ENCODE results near the gene FGD3.
"Not testable (repeated sequence)": the region's sequence is repeated elsewhere in the genome, so short reads cannot be mapped to it uniquely, and the experiment has no call there.

FGD3 gene

DNA sequence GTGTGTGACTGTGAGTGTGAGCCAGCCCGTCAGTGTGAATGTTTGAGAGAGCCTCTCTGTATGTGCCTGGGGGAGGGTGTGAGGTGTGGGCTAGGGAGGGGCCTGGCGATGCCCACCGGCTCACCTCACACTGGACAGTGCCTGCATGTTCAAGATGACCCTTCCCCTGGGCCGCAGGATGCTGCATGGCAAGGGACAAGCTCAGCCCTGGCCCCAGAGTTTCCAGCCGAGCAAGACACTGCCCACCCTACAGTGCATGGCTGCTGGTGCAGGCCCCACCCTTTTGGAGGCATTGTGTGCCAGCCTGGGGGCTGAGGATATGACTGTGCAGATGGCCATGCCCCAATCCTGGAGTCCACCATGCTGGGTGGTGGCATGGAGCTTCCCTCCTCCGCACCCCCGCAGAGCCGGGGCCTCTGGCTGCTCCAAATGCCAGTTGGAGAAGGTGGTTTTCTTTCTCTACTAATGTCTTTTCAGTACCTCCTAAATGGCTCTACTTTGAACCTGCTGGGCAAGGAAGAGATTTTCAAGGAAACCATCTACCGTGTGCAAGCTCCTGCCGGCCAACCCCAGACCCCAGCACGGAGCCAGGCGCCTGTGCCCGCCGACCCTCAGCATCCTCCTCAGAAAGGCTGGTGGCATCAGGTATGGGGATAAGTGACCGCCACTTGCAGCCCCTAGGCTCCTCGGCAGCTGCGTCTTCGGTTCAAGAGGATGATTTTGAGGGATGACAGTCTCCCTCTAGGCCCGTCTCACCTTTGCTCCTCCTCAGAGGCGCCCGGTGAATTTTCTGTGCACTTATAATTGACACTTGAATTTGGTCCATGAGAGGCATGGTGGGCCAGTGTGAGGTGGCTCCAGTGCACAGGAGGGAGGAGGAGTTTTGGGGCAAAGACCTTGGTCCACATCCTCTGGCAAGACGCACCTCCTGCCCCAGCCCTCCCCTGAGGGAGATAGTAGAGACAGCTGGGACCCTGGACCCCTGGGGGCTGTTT is 27.7 kb downstream of the FGD3 start:
- no peak for DNase-seq (ENCODE audit: low spot score)

DNA sequence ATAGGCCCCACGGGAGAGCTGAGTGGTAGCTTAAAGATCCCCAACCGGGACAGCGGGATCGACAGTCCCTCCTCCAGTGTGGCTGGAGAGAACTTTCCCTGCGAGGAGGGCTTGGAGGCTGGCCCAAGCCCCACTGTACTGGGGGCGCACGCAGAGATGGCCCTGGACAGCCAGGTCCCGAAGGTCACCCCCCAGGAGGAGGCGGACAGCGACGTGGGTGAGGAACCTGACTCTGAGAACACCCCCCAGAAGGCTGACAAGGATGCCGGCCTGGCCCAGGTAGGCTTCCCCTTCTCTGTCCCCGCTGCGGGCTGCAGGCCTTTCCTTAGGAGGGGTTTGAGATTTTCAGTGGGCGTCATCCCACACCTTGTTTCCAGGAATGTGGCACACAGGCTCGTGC is 29.1 kb downstream of the FGD3 start:
- DNase-seq (ENCODE audit: low spot score) = no peak

DNA sequence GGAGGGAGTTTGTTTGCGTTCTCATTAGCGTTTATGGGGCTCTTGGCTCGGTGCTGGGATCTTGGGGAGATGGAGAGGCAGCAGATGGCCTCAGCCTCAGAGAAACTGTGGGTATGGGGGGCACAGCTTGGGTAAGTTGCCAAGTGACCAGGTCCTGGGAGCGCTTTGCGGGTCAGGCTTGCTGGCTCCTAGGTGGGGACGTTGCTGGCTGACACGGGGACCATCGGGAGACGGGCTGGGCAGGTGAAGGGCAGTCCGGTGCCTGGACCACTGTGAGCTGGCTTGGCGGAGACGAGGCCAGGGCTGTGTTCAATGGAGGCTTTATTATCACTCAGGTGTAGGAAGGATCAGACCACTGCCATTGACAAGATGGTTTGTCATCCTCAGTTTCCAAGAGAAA is 30.0 kb downstream of the FGD3 start:
- no peak for DNase-seq (ENCODE audit: low spot score)

DNA sequence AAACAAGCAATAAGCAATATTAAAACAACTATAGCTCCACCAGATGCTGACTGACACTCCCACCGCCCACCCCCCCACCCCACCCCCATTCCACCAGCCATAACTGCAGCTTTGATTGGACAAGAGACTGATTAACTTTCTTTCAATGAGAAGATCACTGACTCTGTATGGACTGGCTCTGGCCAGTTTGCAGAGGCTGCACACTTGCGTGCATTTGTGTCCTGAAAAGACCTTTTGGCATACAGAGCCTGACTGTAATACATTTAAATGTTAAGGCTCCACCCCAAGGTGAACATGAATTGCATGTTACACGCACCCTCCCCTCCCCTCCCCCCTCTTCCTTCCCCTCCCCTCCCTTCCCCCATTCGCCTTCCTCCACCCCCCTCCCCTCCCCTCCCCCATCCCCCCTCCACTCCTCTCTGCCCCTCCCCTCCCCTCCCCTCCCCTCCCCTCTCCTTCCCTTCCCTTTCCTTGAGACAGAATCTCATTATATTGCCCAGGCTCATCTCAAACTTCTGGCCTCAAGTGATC is 31.1 kb downstream of the FGD3 start:
- no peak for DNase-seq (ENCODE audit: low spot score)

DNA sequence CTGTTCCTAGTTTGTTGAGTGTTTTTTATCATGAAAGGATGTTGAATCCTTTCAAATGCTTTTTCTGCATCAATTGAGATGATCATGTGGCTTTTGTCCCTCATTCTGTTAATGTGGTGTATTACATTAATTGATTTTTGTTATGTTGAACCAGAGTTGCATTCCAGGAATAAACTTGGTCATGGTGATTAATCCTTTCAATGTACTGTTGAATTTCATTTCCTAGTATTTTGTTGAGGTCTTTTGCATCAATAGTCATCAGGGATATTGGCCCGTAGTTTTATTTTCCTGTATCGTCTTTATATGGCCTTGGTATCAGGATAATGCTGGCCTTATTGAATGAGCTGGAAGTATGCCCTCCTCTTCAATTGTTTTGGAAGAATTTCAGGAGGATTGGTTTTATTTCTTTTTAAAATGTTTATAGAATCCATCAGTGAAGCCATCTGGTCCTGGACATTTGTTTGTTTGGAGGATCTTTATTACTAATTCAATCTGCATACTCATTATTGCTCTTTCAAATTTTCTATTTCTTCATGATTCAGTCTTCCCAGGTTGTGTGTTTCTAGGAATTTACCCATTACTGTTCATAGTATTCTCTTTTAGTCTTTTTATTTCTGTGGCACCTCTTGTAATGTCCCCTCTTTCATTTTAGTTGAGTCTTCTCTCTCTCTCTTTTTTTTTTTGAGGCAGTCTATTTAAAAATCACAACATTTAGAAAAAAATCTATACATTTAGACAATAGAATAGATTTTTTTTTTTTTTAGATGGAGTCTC is 32.1 kb downstream of the FGD3 start:
- DNase-seq (ENCODE audit: low spot score) = no peak

DNA sequence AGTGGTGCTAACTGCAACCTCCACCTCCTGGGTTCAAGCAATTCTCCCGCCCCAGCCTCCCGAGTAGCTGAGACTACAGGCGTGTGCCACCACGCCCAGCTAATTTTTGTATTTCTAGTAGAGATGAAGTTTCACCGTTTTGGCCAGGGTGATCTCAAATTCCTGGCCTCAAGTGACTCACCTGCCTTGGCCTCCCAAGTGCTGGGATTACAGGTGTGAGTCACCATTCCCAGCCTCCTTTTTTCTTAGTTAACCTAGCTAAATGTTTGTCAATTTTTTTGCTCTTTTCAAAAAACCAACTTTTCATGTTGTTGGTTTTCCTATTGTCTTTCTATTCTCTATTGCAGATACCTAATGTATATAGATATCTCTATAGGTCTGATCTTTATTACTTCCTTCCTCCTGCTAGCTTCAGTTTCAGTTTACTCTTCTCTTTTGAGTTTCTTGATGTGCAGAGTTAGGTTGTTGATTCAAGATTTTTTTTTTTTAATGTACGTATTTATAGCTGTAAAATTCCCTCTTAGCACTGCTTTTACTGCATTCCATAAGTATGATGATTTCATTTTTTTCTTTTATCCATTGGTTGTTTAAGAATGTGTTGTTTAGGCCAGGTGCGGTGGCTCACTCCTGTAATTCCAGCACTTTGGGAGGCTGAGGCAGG is 32.9 kb downstream of the FGD3 start:
- DNase-seq (ENCODE audit: low spot score) = no peak

DNA sequence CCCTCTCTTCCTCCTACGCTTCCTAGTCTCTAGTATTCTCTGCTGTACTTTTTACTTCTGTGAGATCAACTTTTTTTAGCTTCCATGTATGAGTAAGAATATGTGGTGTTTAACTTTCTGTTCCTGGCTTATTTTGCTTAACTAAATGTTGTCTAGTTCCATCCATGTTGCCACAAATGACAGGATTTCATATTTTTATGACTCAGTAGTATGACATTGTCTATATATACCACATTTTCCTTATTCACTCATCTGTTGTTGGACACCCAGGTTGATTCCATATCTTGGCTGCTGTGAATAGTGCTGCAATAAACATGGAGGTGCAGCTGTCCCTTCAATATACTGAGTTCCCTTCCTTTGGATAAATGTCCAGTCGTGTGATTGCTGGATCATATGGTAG is 34.8 kb downstream of the FGD3 start:
- DNase-seq (ENCODE audit: low spot score) = no peak

DNA sequence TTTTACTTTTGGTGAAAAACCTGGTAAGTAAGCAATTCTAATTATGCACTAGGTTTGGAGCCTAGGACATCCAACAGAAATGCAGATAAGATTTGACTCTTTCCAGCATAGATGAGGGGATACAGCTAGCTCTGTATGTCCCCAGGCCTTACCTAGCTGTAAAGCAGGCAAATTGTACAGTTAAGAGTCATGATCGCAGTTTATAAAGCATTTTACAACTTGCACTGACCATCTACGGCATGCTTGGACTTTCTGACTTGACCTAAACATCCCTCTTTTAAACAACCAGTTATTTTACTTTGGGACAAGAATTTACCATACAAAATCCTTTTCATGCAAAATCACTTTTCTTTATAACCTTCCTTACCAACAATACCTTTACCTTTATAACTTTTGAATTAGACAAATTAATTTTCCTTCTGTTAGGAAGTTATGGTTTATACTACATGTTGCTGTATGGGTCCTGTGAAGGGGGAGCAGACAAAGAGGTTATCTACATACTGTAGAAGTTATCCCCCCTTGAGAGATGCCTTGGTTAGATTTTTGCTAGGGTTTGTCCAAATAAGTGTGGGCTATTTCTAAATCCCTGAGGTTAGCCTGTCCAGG is 36.8 kb downstream of the FGD3 start:
- no peak for DNase-seq (ENCODE audit: low spot score)

DNA sequence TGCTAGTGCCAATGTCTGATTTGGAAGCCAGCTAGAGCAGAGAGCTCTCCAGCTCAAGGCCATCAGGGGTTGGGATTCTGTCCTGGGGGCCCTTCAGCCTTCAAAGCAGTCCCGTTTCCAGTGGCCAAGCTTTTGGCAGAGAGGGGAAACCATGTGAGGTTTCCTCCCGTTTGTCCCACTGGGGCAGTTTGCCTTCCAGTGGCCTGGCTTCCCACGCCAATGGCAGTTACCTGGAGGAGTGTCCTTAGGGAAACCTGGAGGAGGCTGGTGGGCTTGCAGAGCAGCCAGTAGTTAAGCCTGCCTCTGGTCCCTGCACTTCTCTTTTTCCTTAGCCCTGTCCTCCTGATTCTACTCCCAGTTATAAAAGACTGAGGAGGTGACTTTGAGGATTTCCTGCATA is 37.7 kb downstream of the FGD3 start:
- DNase-seq (ENCODE audit: low spot score) = no peak

DNA sequence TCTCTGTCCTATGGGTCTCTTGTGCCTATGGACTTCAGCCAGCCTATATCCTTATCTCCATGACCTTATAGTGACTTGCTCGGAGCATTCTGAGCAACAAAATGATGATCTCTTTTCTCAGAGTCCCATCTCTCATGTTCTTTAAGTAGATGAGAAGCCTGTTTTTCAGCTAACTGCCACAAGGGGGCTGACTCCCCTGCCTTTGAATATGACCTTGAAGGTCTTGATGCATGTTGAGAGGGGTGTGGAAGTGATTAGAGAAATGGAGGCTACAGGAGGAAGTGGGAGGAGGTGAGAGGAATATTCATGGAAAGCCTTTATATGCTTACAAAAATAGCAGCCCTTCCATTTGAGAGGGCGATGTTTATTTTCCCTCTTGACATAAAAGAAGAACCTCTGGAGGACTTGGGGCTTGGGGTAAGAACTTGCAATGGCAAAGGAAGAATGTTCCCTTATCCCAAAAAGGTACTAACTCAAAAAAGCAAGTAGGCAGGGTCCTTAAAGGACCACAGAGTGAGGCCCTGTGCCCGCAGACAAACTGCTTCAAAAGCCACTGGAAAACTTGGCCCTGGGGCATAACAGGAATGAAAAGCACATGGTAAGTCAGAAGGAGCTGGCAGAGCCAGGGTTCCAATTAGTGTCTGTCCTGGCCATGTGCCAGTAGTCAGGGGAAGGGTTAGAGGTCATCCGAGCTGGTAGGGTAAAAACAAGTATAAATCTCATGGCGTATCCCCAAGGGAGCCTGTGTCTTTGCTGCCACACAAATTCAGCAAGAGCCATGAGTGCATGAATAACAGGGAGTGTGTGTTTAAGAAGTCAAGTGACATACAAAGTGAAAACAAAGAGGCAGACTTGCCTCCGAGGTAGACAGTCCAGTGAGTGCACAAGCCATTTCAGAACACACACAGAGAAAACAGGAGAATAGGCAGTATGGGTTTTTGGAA is 39.1 kb downstream of the FGD3 start:
- DNase-seq (ENCODE audit: low spot score) = no peak

DNA sequence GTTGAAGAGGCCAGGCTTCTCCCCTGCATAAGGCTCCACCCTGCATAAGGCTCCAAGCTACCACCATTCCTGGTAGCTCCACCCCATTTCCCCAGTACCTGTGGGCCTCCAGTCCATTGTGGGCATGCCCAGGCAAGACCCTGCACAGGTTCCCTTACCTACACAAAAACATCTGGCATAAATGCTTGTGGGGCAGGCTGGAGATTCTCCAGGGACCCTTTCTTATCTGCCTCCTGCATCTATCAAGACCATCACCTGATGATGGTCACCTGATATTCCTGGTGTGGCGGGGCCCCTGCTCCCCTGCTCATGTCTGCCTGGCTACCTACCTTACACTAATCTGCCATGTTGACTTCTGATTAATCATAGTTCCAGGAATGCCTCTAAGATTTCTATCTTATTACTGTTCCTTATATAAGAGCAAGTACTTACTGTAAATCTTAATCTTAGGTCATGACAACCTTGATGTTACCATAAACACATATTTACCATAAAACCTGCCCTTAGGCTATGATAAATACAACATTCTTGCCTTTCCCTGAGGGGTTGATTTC is 41.0 kb downstream of the FGD3 start:
- DNase-seq (ENCODE audit: low spot score) = no peak

DNA sequence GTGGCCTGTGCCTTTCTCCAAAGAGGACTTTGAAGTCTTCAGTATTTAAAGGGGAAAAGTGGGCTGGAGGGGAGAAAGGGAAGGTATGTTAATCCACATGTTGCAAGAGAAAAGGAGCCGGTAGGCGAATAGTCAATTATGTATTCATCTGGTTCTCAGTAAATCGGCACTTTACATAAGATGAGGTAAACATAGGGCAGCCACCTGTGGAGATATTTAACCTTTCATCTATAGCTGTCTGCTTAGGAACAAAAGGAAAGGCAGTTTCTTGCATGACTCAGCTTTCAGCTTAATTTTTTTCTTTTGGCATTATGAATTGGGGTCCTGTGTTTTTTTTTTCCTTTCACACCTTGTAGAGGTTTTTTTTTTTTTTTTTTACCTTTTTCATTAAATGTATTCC is 42.2 kb downstream of the FGD3 start:
- DNase-seq (ENCODE audit: low spot score) = no peak

DNA sequence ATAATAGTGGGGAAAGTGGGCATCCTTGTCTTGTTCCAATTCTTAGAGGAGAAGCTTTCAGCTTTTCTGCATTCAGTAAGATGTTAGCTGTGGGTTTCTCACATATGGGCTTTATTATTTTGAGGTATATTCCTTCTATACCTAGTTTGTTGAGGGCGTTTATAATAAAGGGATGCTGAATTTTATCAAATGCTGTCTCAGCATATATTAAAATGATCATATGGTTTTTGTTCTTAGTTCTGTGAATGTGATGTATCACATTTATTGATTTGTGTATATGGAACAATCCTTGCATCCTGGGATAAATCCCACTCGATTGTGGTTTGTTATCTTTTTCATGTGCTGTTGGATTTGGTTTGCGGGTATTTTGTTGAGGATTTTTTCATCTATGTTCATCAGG is 43.1 kb downstream of the FGD3 start:
- DNase-seq (ENCODE audit: low spot score) = no peak

DNA sequence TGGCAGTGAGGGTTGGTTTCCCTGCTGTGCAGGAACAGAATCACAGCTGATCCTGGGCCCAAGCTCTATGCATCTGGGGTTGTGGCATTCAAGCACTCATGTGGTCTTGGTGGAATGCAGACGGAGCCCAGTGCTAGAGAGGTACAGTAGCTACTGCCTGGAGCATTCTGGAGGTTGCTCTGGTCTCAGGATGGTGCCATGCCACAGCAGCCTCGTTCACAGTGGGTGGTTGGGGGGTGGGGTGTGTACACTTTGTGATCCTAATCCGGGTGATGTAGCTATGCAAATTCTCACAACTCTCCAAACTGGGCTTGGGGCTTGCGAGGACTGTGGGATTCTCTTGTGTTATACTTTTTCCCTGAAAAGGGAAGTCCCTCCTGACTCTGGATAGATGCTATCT is 45.2 kb downstream of the FGD3 start:
- DNase-seq (ENCODE audit: low spot score) = peak; percentile 52

DNA sequence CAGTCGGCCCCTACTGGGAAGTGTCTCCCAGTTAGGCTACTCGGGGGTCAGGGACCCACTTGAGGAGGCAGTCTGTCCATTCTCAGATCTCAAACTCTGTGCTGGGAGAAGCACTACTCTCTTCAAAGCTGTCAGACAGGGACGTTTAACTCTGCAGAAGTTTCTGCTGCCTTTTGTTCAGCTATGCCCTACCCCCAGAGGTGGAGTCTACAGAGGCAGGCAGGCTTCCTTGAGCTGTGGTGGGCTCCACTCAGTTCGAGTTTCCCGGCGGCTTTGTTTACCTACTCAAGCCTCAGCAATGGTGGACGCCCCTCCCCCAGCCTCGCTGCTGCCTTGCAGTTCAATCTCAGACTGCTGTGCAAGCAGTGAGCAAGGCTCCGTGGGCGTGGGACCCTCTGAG is 51.5 kb downstream of the FGD3 start:
- not testable (repeated sequence) for DNase-seq (ENCODE audit: low spot score)

DNA sequence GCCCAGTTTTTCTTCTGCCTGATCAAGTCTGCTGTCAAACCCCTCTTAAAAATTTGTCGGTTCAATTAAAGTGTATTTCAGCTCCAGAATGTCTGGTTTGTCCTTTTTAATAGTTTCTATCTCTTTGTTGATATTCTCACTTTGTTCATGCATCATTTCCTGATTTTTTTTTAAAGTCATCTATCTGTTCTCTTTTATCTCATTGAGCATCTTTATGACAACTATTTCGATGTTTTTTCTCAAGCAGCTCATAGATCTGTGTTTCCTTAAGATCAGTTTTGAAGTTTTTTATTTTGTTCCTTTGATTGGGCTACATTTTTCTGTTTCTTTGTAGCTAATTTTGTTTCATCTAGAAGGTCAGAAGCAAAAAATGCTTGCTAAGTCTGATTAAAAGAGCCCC is 53.7 kb downstream of the FGD3 start:
- no peak for DNase-seq (ENCODE audit: low spot score)

DNA sequence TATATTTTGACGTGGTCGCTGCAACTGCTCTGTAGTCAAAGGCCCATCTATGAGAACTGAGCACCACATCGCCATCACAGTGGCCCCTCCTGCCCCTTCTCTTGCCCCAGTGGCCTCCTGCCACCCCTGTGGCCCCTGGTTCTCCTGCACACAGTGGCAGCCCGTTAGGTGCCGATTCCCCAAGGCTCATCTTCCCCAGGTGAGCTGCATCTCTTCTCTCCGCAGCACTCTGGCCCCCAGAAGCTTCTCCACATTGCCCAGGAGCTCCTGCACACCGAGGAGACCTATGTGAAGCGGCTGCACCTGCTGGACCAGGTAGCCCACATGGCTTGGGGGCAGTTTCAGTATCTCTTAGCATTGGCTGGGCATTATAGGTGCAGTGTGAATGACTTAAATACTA is 55.4 kb downstream of the FGD3 start:
- DNase-seq (ENCODE audit: low spot score) = no peak

DNA sequence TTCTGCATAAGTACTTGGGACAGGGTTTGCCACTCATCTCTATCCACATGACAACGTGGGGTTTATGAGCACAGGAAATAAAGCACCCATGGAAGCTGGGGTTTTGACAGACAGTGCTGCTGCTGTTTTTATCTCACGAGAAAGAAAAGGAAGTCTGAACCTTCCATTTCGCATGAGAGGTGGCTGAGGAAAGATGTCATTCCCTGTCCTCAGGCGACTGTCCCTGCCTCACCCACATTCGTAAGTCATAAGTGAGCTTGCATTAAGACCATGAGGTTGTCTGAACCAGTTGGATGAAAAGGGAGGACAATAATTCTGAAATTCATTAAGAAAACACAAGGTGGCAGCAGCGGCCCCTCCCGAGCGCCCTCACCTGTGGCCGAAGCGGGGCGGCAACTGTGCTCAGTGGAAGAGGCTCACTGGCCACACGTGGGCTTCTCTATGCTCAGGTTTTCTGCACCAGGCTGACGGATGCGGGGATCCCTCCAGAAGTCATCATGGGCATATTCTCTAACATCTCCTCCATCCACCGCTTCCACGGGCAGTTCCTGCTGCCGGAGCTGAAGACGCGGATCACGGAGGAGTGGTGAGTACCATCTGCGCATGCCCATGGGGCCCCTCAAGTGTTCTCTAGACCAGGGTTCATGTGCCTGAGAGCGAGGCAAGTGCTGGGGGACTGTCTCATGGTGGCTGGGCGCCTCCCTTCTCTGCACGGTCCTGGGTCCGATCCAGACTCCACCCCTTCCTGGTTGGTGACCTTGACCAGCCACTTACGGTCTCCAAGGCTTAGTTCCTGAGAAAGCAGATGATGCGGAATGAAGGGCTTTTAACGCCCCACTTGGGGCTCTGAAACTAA is 56.5 kb downstream of the FGD3 start:
- DNase-seq (ENCODE audit: low spot score) = peak; percentile 81

DNA sequence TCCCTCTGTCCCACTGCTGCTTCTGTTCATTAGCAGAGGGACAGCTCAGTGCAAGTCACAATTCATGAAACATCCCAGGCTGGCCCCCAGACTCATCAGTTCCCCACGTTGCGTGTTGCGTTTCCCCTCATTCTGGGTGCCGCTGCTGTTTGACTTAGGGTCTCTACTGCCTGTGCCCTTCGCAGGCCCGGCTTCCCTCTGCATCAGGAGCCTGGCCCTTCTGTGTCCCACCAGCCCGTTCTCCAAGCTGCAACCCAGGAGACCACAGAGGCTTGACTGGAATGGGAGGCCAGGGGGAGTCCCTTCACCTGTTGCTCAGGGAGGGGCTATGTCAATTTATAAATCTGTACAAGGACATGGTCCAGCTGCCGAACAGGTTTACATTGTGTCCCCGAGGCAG is 57.2 kb downstream of the FGD3 start:
- DNase-seq (ENCODE audit: low spot score) = no peak

DNA sequence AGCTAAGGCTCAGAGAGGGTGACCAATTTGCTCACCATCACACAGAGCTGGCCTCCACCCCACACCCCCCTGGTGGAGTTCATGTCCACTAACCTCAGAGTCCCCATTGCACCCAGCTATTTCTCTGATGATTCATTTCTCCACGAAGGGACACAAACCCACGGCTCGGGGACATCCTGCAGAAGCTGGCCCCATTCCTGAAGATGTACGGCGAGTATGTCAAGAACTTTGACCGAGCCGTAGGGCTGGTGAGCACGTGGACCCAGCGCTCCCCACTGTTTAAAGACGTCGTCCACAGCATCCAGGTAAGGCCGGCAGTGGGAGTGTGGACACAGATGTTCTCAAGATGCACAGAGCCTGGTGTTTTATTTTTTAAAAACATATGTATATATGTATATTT is 58.6 kb downstream of the FGD3 start:
- no peak for DNase-seq (ENCODE audit: low spot score)
